GM18519 (cell line): ENCODE measurements around the gene CEACAM18.
"Not testable (repeated sequence)": the region's sequence is repeated elsewhere in the genome, so short reads cannot be mapped to it uniquely, and the experiment has no call there.

Experiments used
- ATAC-seq: cut with Tn5 transposase; IDR thresholded peaks from one replicate; pipeline ENCODE4 v1.9.1; 2021; ENCODE audit warnings: mild to moderate bottlenecking, moderate library complexity; ENCODE audit not compliant: unreplicated experiment, low FRiP score

CEACAM18 gene

GRCh38 chr19:51460164-51460992 lies 18.0 kb upstream of the CEACAM18 start:
- ATAC-seq = no peak

- ATAC-seq = no peak
These were observed 16.6 kb upstream of the CEACAM18 start for GRCh38 chr19:51461723-51462161.

- no peak for ATAC-seq
These were observed 16.1 kb upstream of the CEACAM18 start for GRCh38 chr19:51462276-51462675.

GRCh38 chr19:51462681-51463080 lies 15.7 kb upstream of the CEACAM18 start:
- no peak for ATAC-seq

GRCh38 chr19:51463976-51464581 lies 14.3 kb upstream of the CEACAM18 start:
- ATAC-seq = not testable (repeated sequence)

- no peak for ATAC-seq
These were observed 11.6 kb upstream of the CEACAM18 start for GRCh38 chr19:51466723-51467122.

- ATAC-seq = no peak
These were observed 10.3 kb upstream of the CEACAM18 start for GRCh38 chr19:51467864-51468544.

GRCh38 chr19:51468545-51468920 lies 9.8 kb upstream of the CEACAM18 start:
- ATAC-seq = no peak

GRCh38 chr19:51469162-51469561 lies 9.2 kb upstream of the CEACAM18 start:
- ATAC-seq = no peak

- ATAC-seq = no peak
These were observed 8.7 kb upstream of the CEACAM18 start for GRCh38 chr19:51469629-51470028.

GRCh38 chr19:51470966-51471365 lies 7.4 kb upstream of the CEACAM18 start:
- no peak for ATAC-seq

GRCh38 chr19:51471527-51471926 lies 6.8 kb upstream of the CEACAM18 start:
- no peak for ATAC-seq

- ATAC-seq = no peak
These were observed 5.7 kb upstream of the CEACAM18 start for GRCh38 chr19:51472607-51473006.

GRCh38 chr19:51473009-51473707 lies 5.2 kb upstream of the CEACAM18 start:
- no peak for ATAC-seq

GRCh38 chr19:51476164-51476563 lies 2.2 kb upstream of the CEACAM18 start:
- ATAC-seq = no peak

- no peak for ATAC-seq
These were observed 995 bp upstream of the CEACAM18 start for GRCh38 chr19:51477344-51477743.

GRCh38 chr19:51479531-51480331 lies 1.4 kb downstream of the CEACAM18 start:
- no peak for ATAC-seq

- ATAC-seq = no peak
These were observed 2.3 kb downstream of the CEACAM18 start for GRCh38 chr19:51480590-51480989.

- no peak for ATAC-seq
These were observed 7.8 kb downstream of the CEACAM18 start for GRCh38 chr19:51485960-51486660.
